Testis (tissue), 3 donors: Measurements from ENCODE around the gene SPATA25. TPM values are rescaled to one million over a fixed set of nuclear protein-coding genes. Genes with fewer than 3 reads are reported as not detected.

ENCODE experiments used
- DNase-seq: peaks from one replicate; pipeline ENCODE4 v3.0.0-alpha.2; 2019
- H3K27ac ChIP-seq, 2 donors: fragments of 200-600 bp; sonication (generic); one replicate each; pipeline ENCODE4 v1.5.1; 2019
- H3K27me3 ChIP-seq: fragments of 200-600 bp; sonication (generic); one replicate; pipeline ENCODE4 v1.5.1; 2019
- H3K36me3 ChIP-seq: fragments of 200-600 bp; sonication (generic); one replicate; pipeline ENCODE4 v1.5.1; 2017; ENCODE audit warnings: low read depth; ENCODE audit errors: missing control alignments
- H3K4me1 ChIP-seq: fragments of 200-600 bp; sonication (generic); one replicate; pipeline ENCODE4 v1.5.1; 2019
- H3K4me3 ChIP-seq, 2 donors: fragments of 200-600 bp; sonication (generic); one replicate each; pipeline ENCODE4 v1.5.1; 2017 to 2019
- H3K9me3 ChIP-seq: fragments of 200-600 bp; sonication (generic); one replicate; pipeline ENCODE4 v1.5.1; 2017
- POLR2A ChIP-seq: fragments of 450-650 bp; IDR thresholded peaks from one replicate; pipeline ENCODE4 v1.6.1; 2017; ENCODE audit warnings: antibody characterized with exemption, mild to moderate bottlenecking, moderate library complexity
- WGBS, 2 donors: methylation state at CpG; one replicate each; pipeline ENCODE4 v1.1.5; 2018; 5-methylcytosine and 5-hydroxymethylcytosine counted together
- intact Hi-C: fragments of 100-400 bp; cut with DNase I; formaldehyde crosslinking; loops from one replicate; pipeline ENCODE4 v1.15.1; 2023; ENCODE audit warnings: low total_unique reads
- polyA plus RNA-seq: library from polyadenylated mRNA; stranded (reverse); fragments of 350-450 nt; fragmentation: Illumina TruSeq; extraction: RNeasy Lipid Tissue Mini Kit (QIAGEN cat#74804); gene quantifications from one replicate; pipeline ENCODE4 v1.2.3, GENCODE V29; 2014; ENCODE audit warnings: low read depth, low replicate concordance; ENCODE audit not compliant: insufficient read depth
- total RNA-seq, 2 donors: library from RNA; depleted of rRNA; stranded (reverse); fragments of >200 nt; gene quantifications; one replicate each; pipeline ENCODE4 v1.2.3, GENCODE V29; 2016
- TF ChIP-seq, protein P1 (sequence below), 3 experiments: fragments of 450-650 bp in 2 of 3; fragments of 200-600 bp in 1 of 3; sonication (generic) in 1 of 3; IDR thresholded peaks; one replicate each; pipeline ENCODE4 v1.5.1; 2016 to 2019; ENCODE audit warnings: antibody characterized with exemption in 3 of 3, mild to moderate bottlenecking in 2 of 3, moderate library complexity in 1 of 3

SPATA25 gene
- total and polyA plus RNA-seq, 3 donors from 2014 or later: 14.9 to 59.4 (median 26.0) TPM

GRCh38 chr20:45890077-45890984, 2.9 kb upstream of the SPATA25 start:
- Histone ChIP-seq H3K27me3 (no peaks in the 10 kb centered on the region), H3K9me3 (no peaks in the 10 kb centered on the region), H3K27ac (peak overlapping the region; percentile 47 to 88), H3K4me1 (peaks cover 13% of the 10 kb centered on the region), H3K36me3 (no peaks in the 10 kb centered on the region), H3K4me3 (peak overlapping the region; percentile 68)
- DNase-seq: peak; percentile 93
- WGBS, 2 donors: 0% methylated on average over 10 to 66 of the region's 79 CpGs
- TF ChIP-seq, protein P1, sequence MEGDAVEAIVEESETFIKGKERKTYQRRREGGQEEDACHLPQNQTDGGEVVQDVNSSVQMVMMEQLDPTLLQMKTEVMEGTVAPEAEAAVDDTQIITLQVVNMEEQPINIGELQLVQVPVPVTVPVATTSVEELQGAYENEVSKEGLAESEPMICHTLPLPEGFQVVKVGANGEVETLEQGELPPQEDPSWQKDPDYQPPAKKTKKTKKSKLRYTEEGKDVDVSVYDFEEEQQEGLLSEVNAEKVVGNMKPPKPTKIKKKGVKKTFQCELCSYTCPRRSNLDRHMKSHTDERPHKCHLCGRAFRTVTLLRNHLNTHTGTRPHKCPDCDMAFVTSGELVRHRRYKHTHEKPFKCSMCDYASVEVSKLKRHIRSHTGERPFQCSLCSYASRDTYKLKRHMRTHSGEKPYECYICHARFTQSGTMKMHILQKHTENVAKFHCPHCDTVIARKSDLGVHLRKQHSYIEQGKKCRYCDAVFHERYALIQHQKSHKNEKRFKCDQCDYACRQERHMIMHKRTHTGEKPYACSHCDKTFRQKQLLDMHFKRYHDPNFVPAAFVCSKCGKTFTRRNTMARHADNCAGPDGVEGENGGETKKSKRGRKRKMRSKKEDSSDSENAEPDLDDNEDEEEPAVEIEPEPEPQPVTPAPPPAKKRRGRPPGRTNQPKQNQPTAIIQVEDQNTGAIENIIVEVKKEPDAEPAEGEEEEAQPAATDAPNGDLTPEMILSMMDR (IDR thresholded peaks at IDR 0.05): peak; percentile 29 to 62 (median 50)
- TF ChIP-seq POLR2A: no peak
- intact Hi-C loops: loop anchor here (10.0 kb wide), 1 partner anchor 64 kb away; no protein-coding TSS in a partner anchor

- no peak for DNase-seq
- Histone ChIP-seq H3K9me3 (no peaks in the 10 kb centered on the region), H3K4me3 (no peak overlapping the region), H3K4me1 (peaks cover 13% of the 10 kb centered on the region), H3K36me3 (no peaks in the 10 kb centered on the region), H3K27me3 (no peaks in the 10 kb centered on the region), H3K27ac (no peak overlapping the region)
- 77 to 82% methylated on average over 3 of the region's 3 CpGs for WGBS, 2 donors
- TF ChIP-seq, protein P1 (IDR thresholded peaks at IDR 0.05): no peak
- no peak for TF ChIP-seq POLR2A
- intact Hi-C loops: no loop called here
These were observed 1.3 kb upstream of the SPATA25 start for GRCh38 chr20:45888681-45889080.

DNA sequence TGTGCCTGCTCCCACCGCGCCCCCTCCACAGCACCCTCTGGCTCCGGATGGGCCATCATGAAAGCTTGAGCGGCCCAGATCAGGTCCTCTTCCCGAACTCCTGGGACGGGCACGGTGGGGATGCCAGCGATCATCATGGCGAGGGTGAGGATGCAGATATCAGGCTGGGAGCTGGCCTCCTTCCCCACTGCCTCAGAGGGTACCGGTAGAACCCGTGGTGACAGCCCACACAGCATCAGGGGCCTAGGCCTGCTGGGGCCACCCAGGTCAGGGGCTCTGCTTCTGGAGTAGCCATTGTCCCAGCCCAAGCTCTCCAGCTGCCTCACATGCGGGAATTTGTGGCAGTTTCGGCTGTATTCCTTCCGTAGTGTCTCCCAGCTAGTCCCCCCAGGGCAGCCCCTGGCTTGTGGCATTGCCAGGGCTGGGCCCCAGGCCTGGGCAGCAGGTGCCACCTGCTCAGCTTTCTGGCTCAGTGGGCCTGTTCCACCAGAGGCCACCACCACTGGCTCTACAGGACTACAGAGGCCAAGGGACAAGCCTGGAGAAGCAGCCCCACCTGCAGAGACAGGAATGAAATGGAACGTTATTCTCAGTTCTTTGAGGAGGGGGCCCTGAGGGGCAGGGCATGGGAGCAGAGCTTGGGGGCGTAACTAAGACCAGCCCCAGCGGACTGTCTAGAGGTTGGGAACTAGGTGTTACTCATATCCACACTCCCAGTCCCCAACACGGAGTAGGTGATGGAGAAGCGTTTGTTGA, 654 bp downstream of the SPATA25 start:
- intact Hi-C loops: no loop called here
- no peaks in the 10 kb centered on the region for H3K27me3 ChIP-seq
- H3K4me3 ChIP-seq: no peak overlapping the region
- WGBS, 2 donors: 87 to 89% methylated on average over 14 to 19 of the region's 19 CpGs
- H3K36me3 ChIP-seq: no peaks in the 10 kb centered on the region
- TF ChIP-seq, protein P1 (IDR thresholded peaks at IDR 0.05): no peak
- no peak for TF ChIP-seq POLR2A
- DNase-seq: no peak
- H3K27ac ChIP-seq: no peak overlapping the region
- H3K9me3 ChIP-seq: no peaks in the 10 kb centered on the region
- peaks cover 8% of the 10 kb centered on the region for H3K4me1 ChIP-seq

DNA sequence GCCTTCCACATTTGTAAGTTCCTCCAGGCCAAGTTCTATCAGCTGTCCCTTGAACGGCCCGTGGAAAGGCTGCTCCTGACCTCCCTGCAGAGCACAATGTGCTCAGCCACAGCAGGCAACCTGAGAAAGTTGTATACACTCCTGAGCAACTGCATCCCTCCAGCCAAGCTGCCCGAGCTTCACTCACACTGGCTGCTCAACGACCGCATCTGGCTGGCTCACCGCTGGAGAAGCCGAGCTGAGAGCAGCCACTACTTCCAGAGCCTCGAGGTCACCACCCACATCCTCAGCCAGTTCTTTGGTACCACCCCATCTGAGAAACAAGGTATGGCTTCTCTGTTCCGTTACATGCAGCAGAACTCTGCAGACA, 4.3 kb downstream of the SPATA25 start:
- Histone ChIP-seq H3K4me3 (no peak overlapping the region), H3K27ac (no peak overlapping the region), H3K27me3 (no peaks in the 10 kb centered on the region), H3K9me3 (no peaks in the 10 kb centered on the region), H3K36me3 (no peaks in the 10 kb centered on the region), H3K4me1 (peaks cover 17% of the 10 kb centered on the region)
- 68 to 79% methylated on average over 8 to 9 of the region's 9 CpGs for WGBS, 2 donors
- no peak for TF ChIP-seq POLR2A
- DNase-seq: no peak
- intact Hi-C loops: no loop called here

- intact Hi-C loops: no loop called here
- no peaks in the 10 kb centered on the region for H3K9me3 ChIP-seq
- no peak overlapping the region for H3K4me3 ChIP-seq
- no peaks in the 10 kb centered on the region for H3K27me3 ChIP-seq
- no peak for TF ChIP-seq POLR2A
- TF ChIP-seq, protein P1 (IDR thresholded peaks at IDR 0.05): no peak
- no peaks in the 10 kb centered on the region for H3K36me3 ChIP-seq
- H3K4me1 ChIP-seq: peaks cover 20% of the 10 kb centered on the region
- 79 to 80% methylated on average over 4 of the region's 4 CpGs for WGBS, 2 donors
- no peak for DNase-seq
- H3K27ac ChIP-seq: no peak overlapping the region
These were observed 4.8 kb downstream of the SPATA25 start for GRCh38 chr20:45882469-45883099.
